ENCODE data around the gene EIF2AK3.
"Not testable (repeated sequence)": the region's sequence is repeated elsewhere in the genome, so short reads cannot be mapped to it uniquely, and the experiment has no call there.

EIF2AK3 gene

GRCh38 chr2:88627055-88627855 lies at the start of gene EIF2AK3:
EIF2AK3 (minus strand) TSS chr2:88627464; CDS start chr2:88627274, 190 bp downstream.
- DNase-seq: peak; percentile 100

DNA sequence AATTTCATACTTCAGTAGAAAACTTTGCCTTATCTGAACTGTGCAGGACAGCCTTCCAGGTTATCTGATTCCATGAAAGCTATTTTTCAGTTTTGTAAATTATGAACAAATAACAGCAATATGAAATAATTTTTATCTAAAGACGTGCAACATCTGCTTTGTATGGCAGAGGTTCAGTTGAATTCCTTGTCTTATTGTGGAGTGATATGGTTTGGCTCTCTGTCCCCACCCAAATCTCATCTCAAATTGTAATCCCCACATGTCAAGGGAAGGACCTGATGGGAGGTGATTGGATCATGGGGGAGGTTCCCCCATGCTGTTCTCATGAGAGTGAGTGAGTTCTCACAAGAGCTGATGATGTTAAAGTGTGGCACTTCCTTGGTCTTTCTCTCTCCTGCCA lies 46.1 kb upstream of the EIF2AK3 start:
- DNase-seq: no peak

DNA sequence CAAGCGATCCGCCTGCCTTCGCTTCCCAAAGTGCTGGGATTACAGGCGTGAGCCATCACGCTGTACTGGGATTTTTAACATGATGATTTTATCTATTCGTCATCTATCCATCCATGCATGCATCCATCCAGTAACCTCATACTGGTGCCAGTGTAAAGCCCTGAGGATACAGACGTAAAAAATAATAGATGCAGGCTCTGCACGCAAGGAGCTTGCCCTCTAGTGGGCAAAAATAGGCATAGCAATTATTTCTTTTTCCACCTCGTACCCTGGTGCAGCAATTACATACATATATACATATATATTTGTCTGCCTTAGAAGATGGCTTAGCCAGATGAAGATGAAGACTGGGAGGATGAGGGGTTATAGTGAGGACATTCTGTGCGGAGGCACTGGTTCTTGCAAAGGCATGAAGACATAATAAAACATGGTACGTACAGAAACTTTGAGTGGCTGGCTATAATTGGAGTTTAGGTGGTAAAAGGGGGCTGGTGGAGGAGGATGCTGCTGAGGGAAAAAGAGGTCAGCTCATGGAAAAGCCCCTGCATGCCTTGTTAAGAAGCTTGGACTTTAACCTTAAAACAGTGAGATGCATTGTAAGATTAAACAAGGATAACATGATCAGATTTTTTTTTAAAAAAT lies 44.6 kb upstream of the EIF2AK3 start:
- DNase-seq: peak; percentile 63

- DNase-seq: peak; percentile 41
These were observed 42.4 kb upstream of the EIF2AK3 start for GRCh38 chr2:88669482-88670214.

- DNase-seq: no peak
These were observed 41.6 kb upstream of the EIF2AK3 start for GRCh38 chr2:88668862-88669261.

DNA sequence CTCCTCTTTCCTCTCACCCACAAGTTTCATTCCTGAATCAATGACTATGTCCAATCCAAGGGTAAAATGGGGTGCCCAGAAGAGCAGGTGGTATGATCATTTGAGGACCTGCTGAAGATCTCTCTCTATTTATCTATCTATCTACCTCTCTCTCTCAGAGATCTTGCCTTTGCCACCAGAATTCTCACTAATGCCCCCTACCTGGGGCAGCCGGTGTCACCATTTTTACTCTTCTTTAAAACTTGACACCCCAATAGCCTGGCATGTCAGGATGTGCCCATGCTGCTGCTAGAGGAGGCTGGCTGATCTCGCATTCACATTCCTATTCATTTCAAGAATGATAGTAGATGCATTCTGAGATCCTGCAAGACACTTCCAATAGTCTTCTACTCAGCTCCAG lies 40.0 kb upstream of the EIF2AK3 start:
- no peak for DNase-seq

- DNase-seq: no peak
These were observed 39.3 kb upstream of the EIF2AK3 start for GRCh38 chr2:88666576-88666975.

- no peak for DNase-seq
These were observed 33.4 kb upstream of the EIF2AK3 start for GRCh38 chr2:88660622-88661021.

DNA sequence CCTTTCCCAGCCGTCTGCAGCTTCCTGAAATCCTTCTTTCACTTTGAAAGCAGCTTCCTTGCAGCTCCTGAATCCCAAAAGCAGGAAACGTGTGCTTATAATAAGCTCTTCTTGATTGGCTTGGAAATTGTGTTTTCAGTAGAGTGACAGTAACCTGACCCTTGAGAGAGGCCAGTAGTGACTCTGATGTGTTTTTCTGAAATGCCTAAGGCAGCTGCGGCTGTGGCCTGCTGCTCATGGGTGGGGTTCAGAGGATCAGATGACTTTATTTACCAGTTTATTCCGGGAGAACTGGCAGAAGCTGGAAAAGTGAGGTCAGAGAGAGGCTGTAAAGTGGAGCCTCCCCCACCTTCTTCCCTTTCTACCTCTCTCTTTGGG lies 32.3 kb upstream of the EIF2AK3 start:
- DNase-seq: no peak

DNA sequence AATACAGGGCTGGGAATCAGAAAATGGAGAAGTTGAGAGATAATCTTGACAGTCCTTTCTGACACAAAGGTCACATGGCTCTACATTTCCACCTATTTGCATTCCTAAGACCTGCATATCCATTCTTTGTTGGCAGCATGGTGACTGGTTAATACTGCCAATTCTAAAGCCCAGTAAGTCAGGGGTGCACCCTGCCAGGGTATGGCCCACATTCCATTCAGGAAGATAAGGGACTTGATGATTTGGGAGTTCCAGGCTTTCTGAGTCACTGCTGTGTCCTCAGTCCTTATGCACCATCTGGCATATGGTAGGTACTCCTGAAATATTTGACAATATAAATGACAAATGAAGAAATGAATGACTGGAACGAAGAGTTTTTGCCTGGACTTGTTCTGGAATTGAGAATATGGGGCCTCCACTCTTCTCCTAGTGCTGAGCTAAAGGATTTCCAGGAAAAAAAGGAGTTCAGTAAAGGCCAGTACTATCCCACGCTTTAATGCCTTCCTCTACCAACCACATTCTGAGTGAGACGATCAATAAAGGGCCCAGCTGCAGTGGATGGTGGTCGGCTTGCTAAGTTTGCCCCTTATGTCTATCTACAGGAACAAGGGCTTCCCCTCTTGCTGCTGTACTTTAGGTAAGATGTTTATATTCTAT lies 31.7 kb upstream of the EIF2AK3 start:
- peak; percentile 21 for DNase-seq

- DNase-seq: peak; percentile 36
These were observed 31.1 kb upstream of the EIF2AK3 start for GRCh38 chr2:88658326-88658725.

GRCh38 chr2:88657131-88657530 lies 29.9 kb upstream of the EIF2AK3 start:
- no peak for DNase-seq

DNA sequence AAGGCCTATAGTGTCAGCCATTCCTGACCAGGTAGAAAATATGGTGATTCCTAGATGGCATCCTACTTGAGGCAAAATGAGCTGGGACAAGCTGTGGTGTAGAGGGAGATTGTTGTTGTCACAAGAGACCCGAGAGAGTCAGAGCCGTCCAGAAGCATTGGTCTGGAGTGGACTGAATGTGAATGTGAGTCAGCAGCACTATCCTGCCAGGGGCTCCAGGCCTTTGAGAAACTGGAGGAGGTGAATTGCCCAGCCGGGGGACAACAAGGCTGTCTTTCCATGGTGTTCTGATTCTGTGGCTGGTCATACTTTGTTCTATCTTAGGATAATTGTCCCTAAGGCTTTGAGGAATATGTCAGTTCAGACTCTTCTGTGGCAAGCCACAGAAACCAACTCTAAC lies 29.4 kb upstream of the EIF2AK3 start:
- DNase-seq: no peak

DNA sequence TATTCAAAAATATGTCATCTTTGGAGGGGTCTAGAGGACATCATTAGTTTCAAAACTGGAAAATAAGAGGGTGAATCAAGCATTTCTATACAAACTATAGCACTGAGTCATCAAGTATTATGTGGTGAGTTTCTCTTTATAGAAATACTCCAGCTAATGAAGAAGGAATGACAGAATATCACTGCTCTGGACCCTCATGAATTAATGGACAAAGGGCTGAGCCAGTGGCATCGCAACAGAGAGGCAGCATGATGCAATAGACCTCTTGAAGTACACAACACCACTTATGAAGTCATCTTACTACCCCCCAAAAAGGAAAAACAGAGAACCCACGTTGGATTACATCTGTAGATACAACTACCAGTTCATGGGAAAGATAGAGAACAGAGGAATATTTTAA lies 27.4 kb upstream of the EIF2AK3 start:
- no peak for DNase-seq

DNA sequence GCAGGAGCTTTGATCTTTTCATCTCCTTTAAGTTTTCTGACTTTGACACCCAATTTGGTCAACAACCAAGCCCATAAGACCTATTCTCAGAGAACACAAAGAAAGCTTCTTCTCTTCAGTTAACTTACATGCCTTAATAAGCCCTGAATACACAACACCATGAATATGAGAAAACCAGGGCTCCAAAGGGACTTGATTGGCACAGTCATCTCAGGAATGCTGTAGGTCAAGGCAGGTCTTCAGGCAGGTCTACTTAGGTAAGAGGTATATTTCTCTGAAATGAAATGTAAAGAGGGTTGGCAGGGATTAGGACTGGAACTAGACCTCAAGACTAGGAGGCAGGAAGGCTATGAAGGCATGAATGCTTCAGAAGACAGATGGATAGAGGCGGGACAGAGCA lies 24.4 kb upstream of the EIF2AK3 start:
- DNase-seq: no peak

GRCh38 chr2:88645291-88645882 lies 18.1 kb upstream of the EIF2AK3 start:
- not testable (repeated sequence) for DNase-seq

- DNase-seq: no peak
These were observed 15.0 kb upstream of the EIF2AK3 start for GRCh38 chr2:88642278-88642677.

GRCh38 chr2:88641330-88641729 lies 14.1 kb upstream of the EIF2AK3 start:
- DNase-seq: no peak

GRCh38 chr2:88639865-88640264 lies 12.6 kb upstream of the EIF2AK3 start:
- DNase-seq: no peak

DNA sequence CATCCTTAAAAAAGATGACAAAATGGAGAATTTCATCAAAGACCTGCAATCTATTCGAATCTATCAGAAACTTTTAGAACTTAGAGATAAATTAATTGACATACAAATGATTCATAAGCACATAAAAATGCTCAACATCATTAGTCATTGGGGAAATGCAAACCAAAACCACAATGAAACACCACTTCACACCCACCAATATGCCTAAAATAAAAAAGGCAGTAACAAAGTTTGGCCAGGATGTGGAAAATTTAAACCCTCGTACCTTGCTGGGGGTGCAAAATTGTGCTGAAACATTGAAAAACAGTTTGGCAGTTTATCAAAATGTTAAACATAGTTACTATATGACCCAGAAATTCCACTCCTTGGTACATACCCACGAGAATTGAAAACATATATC lies 11.5 kb upstream of the EIF2AK3 start:
- peak; percentile 47 for DNase-seq

DNA sequence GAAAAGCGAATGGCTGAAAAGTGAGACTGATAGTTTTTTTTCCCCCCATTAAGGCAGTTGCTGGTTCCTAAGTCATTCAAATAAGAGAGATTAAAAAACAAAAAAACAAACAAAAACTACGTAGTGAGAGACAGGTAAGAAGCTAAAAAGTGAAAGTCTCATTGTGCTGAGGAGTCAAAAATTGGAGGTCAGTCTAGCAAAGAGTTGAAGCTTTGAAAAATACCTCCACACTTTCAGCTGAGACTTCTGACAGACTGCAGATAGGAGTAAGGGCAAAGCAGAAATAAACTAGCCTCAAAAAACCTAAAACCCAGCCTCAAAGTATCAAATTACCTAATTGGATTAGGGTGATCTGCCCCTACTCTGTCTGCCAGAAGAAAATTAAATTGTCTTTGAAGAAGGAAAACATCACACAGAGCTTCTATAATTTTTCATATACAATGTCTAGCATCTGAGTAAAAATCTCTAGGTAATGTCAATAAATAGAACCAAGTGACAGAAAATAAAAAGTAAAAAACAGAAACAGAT lies 10.9 kb upstream of the EIF2AK3 start:
- DNase-seq: no peak

DNA sequence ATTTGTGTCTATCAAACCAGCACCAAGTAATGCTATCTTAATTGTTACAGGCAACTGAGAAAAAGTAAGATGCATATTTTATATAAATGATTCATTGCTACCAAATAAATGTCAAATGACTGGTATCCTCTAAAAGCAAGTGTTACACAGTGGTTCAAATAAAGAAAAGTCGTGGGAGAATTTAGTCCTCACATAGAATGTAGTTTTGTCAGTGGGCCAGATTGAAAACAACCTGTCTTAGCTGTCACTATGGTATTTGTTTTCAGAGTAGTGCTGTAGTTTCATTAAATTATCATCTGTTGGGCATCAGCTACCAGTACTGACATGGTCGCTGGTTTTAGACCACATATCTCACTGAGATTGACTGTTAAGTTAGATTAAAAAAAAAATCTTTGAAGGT lies 10.2 kb upstream of the EIF2AK3 start:
- DNase-seq: no peak

GRCh38 chr2:88636026-88636425 lies 8.8 kb upstream of the EIF2AK3 start:
- DNase-seq: no peak

All from suppressor macrophage treated with lipopolysaccharide for 4 hours (primary cell).